C4-2B (cell line): ENCODE measurements around the gene SIRT5.

ENCODE experiments used
- ZFX ChIP-seq: fragments of 450-650 bp; IDR thresholded peaks from 2 replicates; pipeline ENCODE4 v1.6.1; 2017
- TF ChIP-seq, protein P1 (sequence below): fragments of 450-650 bp; conservative IDR thresholded peaks from 2 replicates; pipeline ENCODE4 v1.5.1; 2017; ENCODE audit warnings: mild to moderate bottlenecking

DNA sequence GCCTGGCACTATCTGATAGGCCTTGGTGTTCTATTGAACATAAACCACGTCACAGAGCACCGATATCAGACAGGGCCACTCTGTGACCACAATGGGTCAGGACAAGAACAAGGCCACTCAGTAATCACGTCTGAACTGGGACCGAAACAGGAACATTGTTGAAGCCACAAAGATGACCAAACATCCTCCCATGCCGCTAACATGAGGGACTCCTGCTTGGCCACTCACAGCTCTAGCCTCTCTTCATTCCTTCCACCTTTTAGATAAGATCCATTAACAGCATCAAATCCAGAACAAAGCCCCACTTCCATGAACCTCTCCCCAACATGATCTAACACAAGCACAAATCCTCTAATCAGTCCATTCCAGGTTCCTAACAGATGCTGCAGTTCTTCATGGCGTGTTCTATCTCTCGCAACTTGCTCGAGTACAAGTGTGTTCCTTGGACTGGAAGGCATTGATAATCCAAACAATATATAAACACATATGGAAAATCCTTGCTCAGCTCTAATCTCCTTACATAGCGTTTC lies 7.4 kb downstream of the SIRT5 start:
- TF ChIP-seq, protein P1, sequence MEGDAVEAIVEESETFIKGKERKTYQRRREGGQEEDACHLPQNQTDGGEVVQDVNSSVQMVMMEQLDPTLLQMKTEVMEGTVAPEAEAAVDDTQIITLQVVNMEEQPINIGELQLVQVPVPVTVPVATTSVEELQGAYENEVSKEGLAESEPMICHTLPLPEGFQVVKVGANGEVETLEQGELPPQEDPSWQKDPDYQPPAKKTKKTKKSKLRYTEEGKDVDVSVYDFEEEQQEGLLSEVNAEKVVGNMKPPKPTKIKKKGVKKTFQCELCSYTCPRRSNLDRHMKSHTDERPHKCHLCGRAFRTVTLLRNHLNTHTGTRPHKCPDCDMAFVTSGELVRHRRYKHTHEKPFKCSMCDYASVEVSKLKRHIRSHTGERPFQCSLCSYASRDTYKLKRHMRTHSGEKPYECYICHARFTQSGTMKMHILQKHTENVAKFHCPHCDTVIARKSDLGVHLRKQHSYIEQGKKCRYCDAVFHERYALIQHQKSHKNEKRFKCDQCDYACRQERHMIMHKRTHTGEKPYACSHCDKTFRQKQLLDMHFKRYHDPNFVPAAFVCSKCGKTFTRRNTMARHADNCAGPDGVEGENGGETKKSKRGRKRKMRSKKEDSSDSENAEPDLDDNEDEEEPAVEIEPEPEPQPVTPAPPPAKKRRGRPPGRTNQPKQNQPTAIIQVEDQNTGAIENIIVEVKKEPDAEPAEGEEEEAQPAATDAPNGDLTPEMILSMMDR = no peak
- no peak for TF ChIP-seq ZFX
